IPS DF 19.7 (cell line): ENCODE measurements around the gene FHDC1.

Source experiments
- DNase-seq: peaks from one replicate; pipeline ENCODE4 v3.0.0-alpha.2; 2013; ENCODE audit warnings: low read depth, low spot score

The FHDC1 gene

GRCh38 chr4:153004081-153004850 lies 68.1 kb downstream of the FHDC1 start:
- DNase-seq, result no peak

- no peak for DNase-seq
Observed at GRCh38 chr4:153005899-153006381, 69.8 kb downstream of the FHDC1 start.

- DNase-seq, result no peak
Observed at GRCh38 chr4:153008578-153009199, 72.6 kb downstream of the FHDC1 start.

GRCh38 chr4:153010146-153010545 lies 74.0 kb downstream of the FHDC1 start:
- DNase-seq, result no peak

GRCh38 chr4:153013202-153013977 lies 77.3 kb downstream of the FHDC1 start:
- no peak for DNase-seq

- DNase-seq, result no peak
Observed at GRCh38 chr4:153014460-153014859, 78.3 kb downstream of the FHDC1 start.

GRCh38 chr4:153016592-153016991 lies 80.5 kb downstream of the FHDC1 start:
- DNase-seq, result no peak

GRCh38 chr4:153018031-153018430 lies 81.9 kb downstream of the FHDC1 start:
- no peak for DNase-seq

- no peak for DNase-seq
Observed at GRCh38 chr4:153018684-153019083, 82.6 kb downstream of the FHDC1 start.

- DNase-seq, result no peak
Observed at GRCh38 chr4:153019906-153020305, 83.8 kb downstream of the FHDC1 start.

- DNase-seq, result no peak
Observed at GRCh38 chr4:153020457-153020856, 84.3 kb downstream of the FHDC1 start.

- no peak for DNase-seq
Observed at GRCh38 chr4:153021276-153021675, 85.2 kb downstream of the FHDC1 start.

- no peak for DNase-seq
Observed at GRCh38 chr4:153022241-153022715, 86.2 kb downstream of the FHDC1 start.

- DNase-seq, result no peak
Observed at GRCh38 chr4:153023139-153023538, 87.0 kb downstream of the FHDC1 start.

GRCh38 chr4:153023692-153024394 lies 87.7 kb downstream of the FHDC1 start:
- no peak for DNase-seq

GRCh38 chr4:153024466-153024865 lies 88.3 kb downstream of the FHDC1 start:
- no peak for DNase-seq

GRCh38 chr4:153025406-153025805 lies 89.3 kb downstream of the FHDC1 start:
- no peak for DNase-seq

GRCh38 chr4:153026591-153027346 lies 90.6 kb downstream of the FHDC1 start:
- DNase-seq, result no peak

GRCh38 chr4:153027866-153028265 lies 91.7 kb downstream of the FHDC1 start:
- DNase-seq, result no peak

GRCh38 chr4:153028535-153028934 lies 92.4 kb downstream of the FHDC1 start:
- peak; percentile 25 for DNase-seq
